Activated T-helper 1 cell treated with anti-CD3 and anti-CD28 coated beads, Interleukin-12 subunit alpha, Interleukin-12 subunit beta, Interleukin-2, Interleukin-4 antibody, amounts not matched to agents 30 ng/mL and 10 ng/mL and 1 ng/mL, durations not matched to agents 14 hours and 24 hours and 36 hours (primary cell): Measurements from ENCODE around the gene RTN4R. TPM values are rescaled to one million over a fixed set of nuclear protein-coding genes. Genes with fewer than 3 reads are reported as not detected.

ENCODE experiments used
- DNase-seq: peaks from one replicate; pipeline ENCODE4 v3.0.0; 2021; ENCODE audit warnings: low spot score
- H3K27ac Mint-ChIP-seq: one replicate; pipeline ENCODE4 v1.8.0; 2021; ENCODE audit warnings: mild to moderate bottlenecking, mixed read lengths
- H3K27me3 Mint-ChIP-seq: one replicate; pipeline ENCODE4 v1.8.0; 2022; ENCODE audit warnings: mild to moderate bottlenecking, moderate library complexity, mixed read lengths; ENCODE audit not compliant: insufficient read depth
- H3K36me3 Mint-ChIP-seq: one replicate; pipeline ENCODE4 v1.8.0; 2021; ENCODE audit warnings: low read depth, mixed read lengths
- H3K4me1 Mint-ChIP-seq: one replicate; pipeline ENCODE4 v1.8.0; 2021; ENCODE audit warnings: low read depth, mixed read lengths
- H3K4me3 Mint-ChIP-seq: one replicate; pipeline ENCODE4 v1.8.0; 2021; ENCODE audit warnings: mild to moderate bottlenecking, moderate library complexity, mixed read lengths
- H3K9me3 Mint-ChIP-seq: one replicate; pipeline ENCODE4 v1.8.0; 2021; ENCODE audit warnings: mixed read lengths
- intact Hi-C: fragments of 100-400 bp; cut with micrococcal nuclease; formaldehyde crosslinking; loops from one replicate; pipeline ENCODE4 v1.15.1; 2024
- total RNA-seq: library from RNA; stranded (reverse); gene quantifications from 2 replicates; pipeline ENCODE4 v1.2.3, GENCODE V29; 2022

The RTN4R gene
- total RNA-seq, 1 donor from 2014 or later, result 1.7 TPM

DNA sequence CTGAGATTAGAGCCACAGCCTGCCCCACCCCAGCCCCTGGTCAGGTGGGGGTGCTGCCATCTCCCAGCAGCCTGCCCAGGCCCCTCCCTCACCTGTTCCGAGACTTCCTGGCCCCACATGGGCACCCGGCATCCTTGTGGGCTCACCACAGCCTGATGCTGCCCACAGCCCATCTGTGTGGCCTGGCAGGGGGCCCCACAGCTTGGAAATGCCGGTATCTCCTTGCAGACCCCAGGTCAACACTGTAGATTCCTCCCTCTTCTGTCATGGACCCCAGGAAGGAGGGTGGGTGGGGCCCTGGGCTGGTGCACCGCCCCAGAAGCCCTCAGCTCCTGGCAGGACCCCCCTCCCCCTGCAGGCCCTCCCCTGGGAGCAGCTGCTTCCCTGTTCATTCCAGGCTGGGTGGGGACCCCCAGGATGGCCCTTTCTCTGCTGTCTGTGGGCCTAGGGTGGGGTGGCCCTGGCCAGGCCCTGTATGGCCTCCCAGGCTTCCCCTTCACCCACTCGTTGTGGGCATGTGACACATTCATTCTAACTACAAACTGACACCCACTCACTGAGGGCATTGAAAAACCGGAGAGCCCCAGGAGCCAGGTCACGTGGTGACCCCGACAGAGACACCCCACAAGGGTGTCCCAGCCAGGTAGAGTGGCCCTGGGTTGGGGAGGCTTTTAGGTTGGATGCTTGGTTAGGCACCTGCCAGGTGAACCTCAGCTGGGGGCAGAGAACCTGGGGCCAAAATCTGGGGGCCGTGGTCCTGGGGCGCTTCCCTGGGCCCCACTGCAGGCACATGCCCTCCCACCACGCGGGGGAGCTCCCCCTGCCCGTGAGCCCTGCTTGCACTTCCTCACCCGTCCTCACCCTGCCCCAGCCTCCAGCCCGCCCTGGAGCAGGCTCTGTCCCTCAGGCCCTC, 73.2 kb downstream of the RTN4R start:
- no peaks in the 10 kb centered on the region for H3K9me3 Mint-ChIP-seq

DNA sequence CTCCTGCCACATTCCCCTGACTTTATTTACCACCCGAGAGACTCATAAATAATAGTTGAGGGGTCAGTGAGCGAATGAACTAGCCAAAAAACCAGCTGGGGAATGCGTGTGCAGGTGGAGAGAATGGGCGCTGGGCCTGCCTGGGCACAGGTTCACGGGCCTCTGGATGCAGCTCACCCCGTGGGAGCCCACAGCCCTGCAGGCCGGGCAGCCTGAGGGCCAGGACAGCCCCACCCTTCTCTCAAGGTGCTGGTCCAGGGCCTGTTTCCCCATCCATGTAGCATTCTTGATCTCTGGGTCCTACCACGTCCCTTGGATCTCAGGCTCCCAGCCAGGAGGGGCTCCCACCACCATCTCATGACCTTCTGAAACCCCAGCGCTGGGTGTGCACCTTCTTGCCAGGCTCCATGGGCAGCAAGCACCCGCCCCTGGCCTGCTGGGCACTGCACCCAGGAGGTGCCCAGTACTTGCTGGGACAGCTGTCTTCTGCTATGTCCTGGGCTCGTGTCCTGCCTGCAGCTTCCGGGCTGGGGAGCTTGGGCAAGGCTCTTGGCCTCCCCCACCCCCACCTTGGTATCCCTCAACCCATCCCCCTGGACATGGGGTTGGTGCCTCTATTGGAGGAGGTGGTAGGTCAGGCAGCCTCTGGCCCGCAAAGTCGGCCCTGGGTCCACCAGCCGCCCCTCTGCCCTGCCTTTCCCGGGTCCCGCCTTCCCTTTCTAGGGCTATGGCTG, 74.2 kb downstream of the RTN4R start:
- DNase-seq, result no peak
- Mint-ChIP-seq H3K36me3 (no peaks in the 10 kb centered on the region), H3K9me3 (no peaks in the 10 kb centered on the region), H3K27ac (no peak overlapping the region), H3K4me3 (no peak overlapping the region), H3K4me1 (no peaks in the 10 kb centered on the region), H3K27me3 (peaks cover 2% of the 10 kb centered on the region)
- intact Hi-C loops, result no loop called here

More for the DNA sequence above, 73.2 kb downstream of the RTN4R start:
- Mint-ChIP-seq H3K36me3 (no peaks in the 10 kb centered on the region), H3K27ac (no peak overlapping the region), H3K4me3 (no peak overlapping the region), H3K4me1 (no peaks in the 10 kb centered on the region), H3K27me3 (peaks cover 2% of the 10 kb centered on the region)
- intact Hi-C loops, result no loop called here
- no peak for DNase-seq

DNA sequence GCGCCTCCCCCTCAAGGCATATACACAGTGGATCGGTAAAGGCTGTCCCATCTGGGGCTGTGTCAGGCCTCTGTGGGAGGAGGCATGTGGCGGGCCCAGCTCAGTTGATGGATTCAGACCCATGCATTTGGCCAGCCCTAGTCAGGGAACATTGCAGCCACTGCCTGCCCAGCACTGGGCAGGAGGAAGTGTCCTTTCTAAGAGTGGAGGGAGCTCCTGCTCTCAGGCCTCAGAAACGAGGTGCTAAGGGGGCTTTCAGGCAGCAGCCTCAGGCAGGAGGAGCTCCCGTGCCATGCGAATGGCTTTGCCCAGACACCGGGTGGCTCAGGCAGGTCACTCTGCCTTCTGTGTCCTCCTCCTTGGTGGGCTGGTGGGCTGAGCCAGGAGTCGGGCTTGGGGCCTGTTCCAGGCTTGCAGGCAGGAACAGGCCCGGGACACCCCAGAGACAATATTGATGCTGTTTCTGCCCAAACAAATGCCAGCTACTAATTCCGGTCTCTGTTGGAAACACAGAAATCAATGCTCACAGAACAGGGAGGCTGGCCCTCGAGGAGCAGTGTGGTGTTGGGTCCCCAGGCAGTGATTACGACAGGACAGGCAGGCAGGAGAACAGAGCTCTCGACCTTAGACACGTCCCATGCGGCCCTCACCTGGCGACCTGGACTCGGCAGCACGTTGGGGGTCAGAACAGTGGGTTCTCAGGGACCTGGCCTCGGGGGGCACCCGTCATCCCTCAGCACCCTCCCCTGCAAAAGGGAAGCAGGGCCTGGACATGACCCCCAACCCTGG, 75.0 kb downstream of the RTN4R start:
- Mint-ChIP-seq H3K4me3 (no peak overlapping the region), H3K36me3 (no peaks in the 10 kb centered on the region), H3K27me3 (no peaks in the 10 kb centered on the region), H3K9me3 (no peaks in the 10 kb centered on the region), H3K27ac (no peak overlapping the region), H3K4me1 (no peaks in the 10 kb centered on the region)
- intact Hi-C loops, result no loop called here
- DNase-seq, result no peak

DNA sequence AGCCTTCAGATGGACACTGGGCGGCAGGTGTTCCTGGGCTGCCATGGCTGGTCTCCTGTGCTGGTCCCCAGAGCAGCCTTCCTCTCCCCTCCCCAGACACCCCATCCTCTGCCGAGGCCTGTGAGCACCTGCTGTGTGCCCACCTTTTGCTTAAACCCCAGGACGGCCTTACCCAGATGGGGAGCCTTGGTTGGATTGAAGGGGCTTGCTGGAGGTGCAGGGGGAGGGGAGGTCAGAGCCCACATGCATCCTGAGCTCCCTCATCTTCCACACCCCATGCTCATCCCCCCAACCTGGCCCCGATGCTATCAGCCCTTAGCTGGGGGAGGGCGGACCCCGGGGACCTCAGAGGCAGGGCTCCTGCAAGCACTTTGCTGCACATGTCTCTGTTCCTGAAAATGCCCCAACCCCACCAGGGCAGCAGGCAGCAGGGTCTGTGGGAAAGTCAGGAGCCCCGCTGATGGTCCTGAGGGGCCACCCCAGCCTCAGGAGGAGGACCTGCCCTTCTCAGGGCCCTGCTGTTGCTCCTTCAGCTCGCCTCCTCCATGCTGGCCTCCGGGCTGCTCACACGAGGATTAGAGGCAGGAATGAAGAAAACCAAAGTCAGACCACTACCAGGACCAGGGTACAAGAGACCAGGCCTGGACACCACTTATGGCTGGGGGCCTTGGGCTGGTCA, 75.7 kb downstream of the RTN4R start:
- Mint-ChIP-seq H3K4me1 (no peaks in the 10 kb centered on the region), H3K4me3 (no peak overlapping the region), H3K9me3 (no peaks in the 10 kb centered on the region), H3K27ac (no peak overlapping the region), H3K36me3 (no peaks in the 10 kb centered on the region), H3K27me3 (no peaks in the 10 kb centered on the region)
- no peak for DNase-seq
- intact Hi-C loops, result no loop called here

DNA sequence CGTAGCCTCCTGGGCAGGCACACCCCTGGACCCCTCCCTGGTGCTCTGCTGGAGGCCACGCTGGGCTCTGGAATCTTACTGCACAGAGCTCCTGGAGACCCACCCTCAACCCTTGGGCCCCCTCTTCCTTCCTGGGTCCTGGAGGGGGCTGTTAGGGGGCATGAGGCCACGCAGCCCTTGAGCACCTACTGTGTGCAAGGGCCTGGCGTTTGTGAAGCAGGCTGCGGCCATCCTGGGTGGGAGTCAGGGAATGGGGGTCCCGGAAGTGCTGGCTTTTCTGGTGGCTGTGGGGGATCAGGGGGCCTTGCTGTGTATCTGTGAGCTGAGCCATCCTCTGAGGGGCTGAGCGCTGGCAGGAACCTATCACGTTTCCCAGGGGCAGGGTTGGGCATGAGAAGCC, 76.3 kb downstream of the RTN4R start:
- intact Hi-C loops, result no loop called here
- Mint-ChIP-seq H3K27me3 (no peaks in the 10 kb centered on the region), H3K36me3 (no peaks in the 10 kb centered on the region), H3K4me1 (no peaks in the 10 kb centered on the region), H3K4me3 (no peak overlapping the region), H3K27ac (no peak overlapping the region), H3K9me3 (no peaks in the 10 kb centered on the region)
- no peak for DNase-seq

Other genes starting within 250 kb of the RTN4R start
- gene TANGO2, start 247.2 kb downstream of the RTN4R start, total RNA-seq, result 29.2 and 30.0 TPM in 2 replicates
- gene DGCR8, start 188.1 kb downstream of the RTN4R start, total RNA-seq, result 79.3 and 81.0 TPM in 2 replicates
- 509 and 524 TPM in 2 replicates for gene RANBP1, start 152.2 kb downstream of the RTN4R start, total RNA-seq
- 142 and 161 TPM in 2 replicates for gene TRMT2A, start 151.1 kb downstream of the RTN4R start, total RNA-seq
- gene ZDHHC8, start 136.5 kb downstream of the RTN4R start, total RNA-seq, result 83.9 and 92.3 TPM in 2 replicates
- gene CCDC188, start 117.3 kb downstream of the RTN4R start, total RNA-seq, result 0.26 TPM in 1 of 2 replicates, not detected in the other
- gene DGCR6L, start 51.7 kb upstream of the RTN4R start, total RNA-seq, result 35.5 and 40.6 TPM in 2 replicates
- 14.3 and 15.2 TPM in 2 replicates for gene ZNF74, start 125.8 kb upstream of the RTN4R start, total RNA-seq
- gene SCARF2, start 169.5 kb upstream of the RTN4R start, total RNA-seq, result 0.24 and 0.41 TPM in 2 replicates
- 18.8 and 21.9 TPM in 2 replicates for gene KLHL22, start 227.5 kb upstream of the RTN4R start, total RNA-seq
- 103 and 110 TPM in 2 replicates for gene MED15, start 239.3 kb upstream of the RTN4R start, total RNA-seq